OCI-LY1 (cell line): ENCODE data around the gene GDA.

Source experiments
- EZH2 ChIP-seq: fragments of 200-600 bp; sonication (generic), shearing (Covaris generic); IDR thresholded peaks from 2 replicates; pipeline ENCODE4 v1.8.0; 2017; ENCODE audit warnings: borderline replicate concordance, mixed run types, mild to moderate bottlenecking, antibody characterized with exemption, low read length, moderate library complexity, mixed read lengths
- TF ChIP-seq, protein P1 (sequence below): fragments of 200-600 bp; sonication (generic), shearing (Covaris generic); IDR thresholded peaks from 2 replicates; pipeline ENCODE4 v1.5.1; 2017; ENCODE audit warnings: mild to moderate bottlenecking, antibody characterized with exemption, low read length, moderate library complexity, mixed read lengths

DNA sequence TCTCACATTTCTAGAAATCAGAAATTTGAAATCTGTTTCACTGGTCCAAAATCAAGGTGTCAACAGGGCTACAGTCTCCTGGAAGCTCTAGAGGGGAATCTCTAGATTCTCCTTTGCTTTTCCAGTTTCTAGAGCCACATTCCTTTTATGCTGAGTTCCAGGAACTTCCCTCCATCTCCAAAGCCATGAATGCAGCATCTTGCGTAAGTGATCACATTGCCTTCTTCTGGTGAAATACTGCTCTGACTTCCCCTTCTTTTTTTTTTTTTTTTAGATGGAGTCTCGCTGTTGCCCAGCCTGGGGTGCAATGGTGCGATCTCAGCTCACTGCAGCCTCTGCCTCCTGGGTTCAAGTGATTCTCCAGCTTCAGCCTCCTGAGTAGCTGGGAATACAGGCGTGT is 23.8 kb downstream of the GDA start:
- TF ChIP-seq, protein P1, sequence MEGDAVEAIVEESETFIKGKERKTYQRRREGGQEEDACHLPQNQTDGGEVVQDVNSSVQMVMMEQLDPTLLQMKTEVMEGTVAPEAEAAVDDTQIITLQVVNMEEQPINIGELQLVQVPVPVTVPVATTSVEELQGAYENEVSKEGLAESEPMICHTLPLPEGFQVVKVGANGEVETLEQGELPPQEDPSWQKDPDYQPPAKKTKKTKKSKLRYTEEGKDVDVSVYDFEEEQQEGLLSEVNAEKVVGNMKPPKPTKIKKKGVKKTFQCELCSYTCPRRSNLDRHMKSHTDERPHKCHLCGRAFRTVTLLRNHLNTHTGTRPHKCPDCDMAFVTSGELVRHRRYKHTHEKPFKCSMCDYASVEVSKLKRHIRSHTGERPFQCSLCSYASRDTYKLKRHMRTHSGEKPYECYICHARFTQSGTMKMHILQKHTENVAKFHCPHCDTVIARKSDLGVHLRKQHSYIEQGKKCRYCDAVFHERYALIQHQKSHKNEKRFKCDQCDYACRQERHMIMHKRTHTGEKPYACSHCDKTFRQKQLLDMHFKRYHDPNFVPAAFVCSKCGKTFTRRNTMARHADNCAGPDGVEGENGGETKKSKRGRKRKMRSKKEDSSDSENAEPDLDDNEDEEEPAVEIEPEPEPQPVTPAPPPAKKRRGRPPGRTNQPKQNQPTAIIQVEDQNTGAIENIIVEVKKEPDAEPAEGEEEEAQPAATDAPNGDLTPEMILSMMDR: no peak
- TF ChIP-seq EZH2: no peak
